Putamen (tissue), 1 donor: ENCODE data around the gene SPACA9.
A peak's percentile ranks its signal among the peaks of the same experiment; 100 is the strongest.

Experiments
- DNase-seq: peaks from one replicate; pipeline ENCODE4 v3.0.0-alpha.2; 2016; ENCODE audit warnings: low spot score

Gene SPACA9

GRCh38 chr9:132878695-132879456 is at the start of gene SPACA9:
Gene SPACA9 (plus strand): TSS chr9:132878898. CDS start chr9:132883948, 5,050 bp downstream.
- peak; percentile 32 for DNase-seq

GRCh38 chr9:132832171-132832881 is 46.4 kb upstream of the SPACA9 start:
- DNase-seq: no peak

GRCh38 chr9:132833550-132834121 is 45.1 kb upstream of the SPACA9 start:
- DNase-seq: no peak

- no peak for DNase-seq
Observed at GRCh38 chr9:132834343-132834742, 44.4 kb upstream of the SPACA9 start.

GRCh38 chr9:132837501-132838286 is 41.0 kb upstream of the SPACA9 start:
- no peak for DNase-seq

GRCh38 chr9:132838291-132838690 is 40.4 kb upstream of the SPACA9 start:
- no peak for DNase-seq

- DNase-seq: no peak
Observed at GRCh38 chr9:132840980-132841379, 37.7 kb upstream of the SPACA9 start.

- DNase-seq: no peak
Observed at GRCh38 chr9:132842124-132843044, 36.3 kb upstream of the SPACA9 start.

- DNase-seq: no peak
Observed at GRCh38 chr9:132846109-132846917, 32.4 kb upstream of the SPACA9 start.

GRCh38 chr9:132846918-132847515 is 31.7 kb upstream of the SPACA9 start:
- DNase-seq: no peak

- DNase-seq: no peak
Observed at GRCh38 chr9:132849185-132849706, 29.5 kb upstream of the SPACA9 start.

- no peak for DNase-seq
Observed at GRCh38 chr9:132853482-132853881, 25.2 kb upstream of the SPACA9 start.

- no peak for DNase-seq
Observed at GRCh38 chr9:132854832-132855231, 23.9 kb upstream of the SPACA9 start.

GRCh38 chr9:132855904-132856303 is 22.8 kb upstream of the SPACA9 start:
- no peak for DNase-seq

- no peak for DNase-seq
Observed at GRCh38 chr9:132857031-132857430, 21.7 kb upstream of the SPACA9 start.

- no peak for DNase-seq
Observed at GRCh38 chr9:132857616-132858342, 20.9 kb upstream of the SPACA9 start.

GRCh38 chr9:132858751-132859150 is 19.9 kb upstream of the SPACA9 start:
- no peak for DNase-seq

- no peak for DNase-seq
Observed at GRCh38 chr9:132861666-132862065, 17.0 kb upstream of the SPACA9 start.

GRCh38 chr9:132862533-132862932 is 16.2 kb upstream of the SPACA9 start:
- DNase-seq: no peak
